Lower leg skin (tissue), 3 donors: ENCODE data around the gene VIPR1.

Experiments used
- CTCF ChIP-seq, 3 donors: fragments of 450-650 bp; IDR thresholded peaks; one replicate each; pipeline ENCODE4 v1.5.1; 2016; ENCODE audit warnings: antibody characterized with exemption in 3 of 3, mild to moderate bottlenecking in 3 of 3, moderate library complexity in 2 of 3
- POLR2A ChIP-seq, 2 donors: fragments of 450-650 bp; IDR thresholded peaks; one replicate each; pipeline ENCODE4 v1.6.1; 2016 to 2017; ENCODE audit warnings: antibody characterized with exemption in 2 of 2, mild to moderate bottlenecking in 1 of 2, moderate library complexity in 1 of 2

GRCh38 chr3:42517117-42517516 lies 14.7 kb downstream of the VIPR1 start:
- TF ChIP-seq CTCF (IDR thresholded peaks at IDR 0.05): no peak
- no peak for TF ChIP-seq POLR2A (IDR thresholded peaks at IDR 0.05)
